HL-60/S4 treated with phorbol 12-myristate 13-acetate at 8.2 ng/mL for 4 days and 3 days (cell line): ENCODE measurements around the gene AGBL1.

ENCODE experiments used
- in situ Hi-C: fragments of 300-500 bp; cut with MboI; formaldehyde crosslinking; loops from 2 replicates; pipeline ENCODE4 v1.15.0; 2022; ENCODE audit warnings: low sequenced_read_pairs

AGBL1 gene

DNA sequence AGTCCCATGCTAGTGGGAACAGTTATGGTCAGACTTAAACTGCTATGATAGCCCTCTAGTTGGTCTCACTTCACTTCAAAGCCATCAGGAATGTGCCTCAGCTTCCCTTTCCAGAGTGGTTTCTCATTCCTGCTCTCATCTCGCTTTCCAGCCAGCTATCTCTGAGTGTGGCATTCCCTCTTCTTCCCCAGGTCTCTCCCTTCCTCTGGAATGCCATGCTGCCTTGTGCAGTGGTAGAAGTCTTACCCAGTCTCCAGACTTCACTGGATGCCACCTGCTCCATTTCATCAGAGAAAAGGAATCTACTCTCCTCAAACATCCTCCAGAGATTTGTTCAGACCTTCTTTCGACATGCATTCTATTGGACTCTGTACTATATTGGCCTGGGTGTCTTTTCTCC is 83.0 kb downstream of the AGBL1 start:
- in situ Hi-C loops = no loop called here

DNA sequence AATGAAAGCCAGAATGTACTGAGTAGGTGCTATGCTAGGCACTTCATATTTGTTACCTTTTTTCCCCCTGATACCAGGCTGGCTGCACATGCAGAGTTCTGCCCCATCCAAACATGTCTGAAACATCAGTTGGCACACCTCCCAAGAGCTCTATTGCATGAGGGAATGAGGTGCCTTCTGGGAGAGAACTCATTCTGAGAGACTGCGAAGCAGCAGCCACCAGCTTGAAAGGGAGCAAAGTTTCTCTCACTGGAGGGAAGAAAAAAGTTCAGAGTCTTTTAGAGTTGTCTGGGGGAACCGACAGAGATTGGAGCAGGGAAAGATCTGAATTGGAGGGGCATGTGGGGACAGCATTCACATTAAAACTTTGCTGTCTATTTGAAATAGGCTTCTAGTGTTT is 84.1 kb downstream of the AGBL1 start:
- in situ Hi-C loops = no loop called here

DNA sequence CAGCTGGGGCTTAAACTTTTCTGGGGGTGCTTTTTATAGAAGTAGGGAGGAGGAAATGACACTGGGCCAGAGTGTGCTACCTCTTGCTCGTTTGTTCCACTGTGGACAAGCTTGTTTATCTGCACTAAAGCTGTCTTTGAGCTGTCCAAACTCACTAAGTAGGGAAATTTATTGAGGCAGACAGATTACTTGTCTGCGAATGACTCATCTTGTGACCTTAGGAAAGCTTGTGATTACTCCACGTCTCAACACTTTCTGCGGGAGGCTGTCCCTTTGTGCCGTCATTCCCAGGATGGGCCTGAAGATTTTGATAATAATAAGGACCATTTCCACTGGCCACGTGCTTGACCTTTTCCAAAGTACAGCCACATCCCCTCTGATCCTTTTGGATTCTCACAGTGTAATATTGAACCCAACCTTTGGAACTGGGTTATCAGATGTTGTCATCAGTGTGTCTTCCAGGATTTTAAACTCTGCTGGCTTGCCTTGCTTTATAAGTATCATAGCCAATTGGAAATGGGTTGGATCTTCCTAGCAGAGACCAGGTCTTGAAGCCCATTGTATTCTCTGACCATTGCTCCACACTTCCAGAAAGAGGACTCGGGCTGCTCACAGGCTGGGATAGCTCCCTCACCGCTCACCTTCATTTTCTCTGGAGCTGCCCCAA is 84.7 kb downstream of the AGBL1 start:
- in situ Hi-C loops = no loop called here

DNA sequence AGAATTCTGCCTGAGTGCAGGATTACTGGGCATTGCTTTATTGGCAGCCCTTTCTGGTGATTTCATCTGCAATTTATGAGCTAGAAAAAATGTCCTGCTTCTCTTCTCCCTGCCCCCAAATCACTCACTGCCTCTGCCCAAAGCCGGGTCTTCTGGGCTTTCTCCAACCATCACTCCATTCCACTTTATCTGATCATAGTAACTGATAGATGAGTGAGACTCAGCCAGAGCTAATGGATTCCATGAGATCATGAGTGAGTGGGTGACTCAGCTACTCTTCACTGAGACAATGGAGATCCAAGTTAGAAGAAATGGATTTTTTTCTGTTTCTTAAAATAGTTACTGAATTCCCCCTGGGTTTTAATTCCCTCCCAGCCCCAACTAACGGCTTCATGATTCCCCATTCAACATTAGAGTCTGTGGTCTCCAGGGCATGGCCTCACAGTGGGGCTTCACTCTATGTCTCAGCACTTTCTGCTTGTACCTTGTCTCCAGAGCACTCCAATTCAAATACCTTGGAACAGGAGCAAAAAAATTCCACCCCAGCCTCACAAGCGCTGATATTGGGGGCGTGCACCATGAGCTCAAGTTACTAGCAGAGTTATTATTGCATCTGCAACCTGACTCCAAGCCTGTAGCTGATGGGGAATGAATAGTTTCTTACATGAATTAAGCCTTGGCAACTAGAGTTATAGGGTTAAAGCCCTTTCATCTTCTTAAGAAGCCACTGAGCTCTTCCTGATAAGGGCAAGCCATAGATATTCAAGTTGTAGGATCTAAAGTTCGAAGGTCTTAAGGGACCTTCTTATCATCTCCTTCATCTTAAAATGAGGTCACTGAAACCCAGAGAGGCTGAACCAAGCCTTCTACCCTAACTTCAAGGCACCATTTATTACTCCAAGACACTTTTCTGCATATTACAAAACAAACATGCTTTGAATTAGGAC is 85.9 kb downstream of the AGBL1 start:
- in situ Hi-C loops = no loop called here

DNA sequence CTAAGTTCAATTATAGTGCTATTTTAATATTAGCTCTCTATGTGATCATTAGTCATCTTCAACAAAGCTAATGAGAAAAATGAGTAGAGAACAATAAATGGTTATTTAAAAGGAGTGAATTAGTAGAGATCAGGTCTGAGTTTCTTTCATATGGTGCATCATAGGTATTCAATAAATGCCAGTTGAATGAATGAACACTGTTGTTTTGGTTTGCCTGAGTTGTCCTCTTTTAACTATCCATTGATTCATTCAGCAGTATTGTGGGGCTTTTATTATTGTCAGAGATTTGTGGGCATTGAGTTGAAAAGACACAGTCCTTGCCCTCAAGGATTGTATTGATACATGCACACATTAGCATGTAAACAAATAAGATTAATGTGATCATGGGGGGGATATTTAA is 88.2 kb downstream of the AGBL1 start:
- in situ Hi-C loops = no loop called here

DNA sequence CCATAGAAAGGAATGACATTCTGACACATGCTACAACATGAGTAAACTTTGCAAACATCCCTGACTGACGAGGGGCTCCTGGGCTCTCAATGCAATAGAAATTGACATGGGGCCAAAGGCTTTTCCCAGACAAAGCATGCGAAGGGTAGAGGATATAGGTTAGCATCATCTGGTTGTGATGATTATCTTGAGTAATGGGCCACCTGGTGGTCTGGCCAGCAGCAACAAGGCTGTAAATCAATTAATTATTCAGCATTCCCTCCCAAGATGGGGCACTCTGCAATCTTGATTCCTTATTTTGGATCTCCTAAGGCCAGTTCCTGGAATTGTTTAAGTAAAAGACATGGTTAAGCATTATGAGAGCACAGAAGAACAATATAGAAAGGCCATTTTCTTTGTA is 99.2 kb downstream of the AGBL1 start:
- in situ Hi-C loops = no loop called here

DNA sequence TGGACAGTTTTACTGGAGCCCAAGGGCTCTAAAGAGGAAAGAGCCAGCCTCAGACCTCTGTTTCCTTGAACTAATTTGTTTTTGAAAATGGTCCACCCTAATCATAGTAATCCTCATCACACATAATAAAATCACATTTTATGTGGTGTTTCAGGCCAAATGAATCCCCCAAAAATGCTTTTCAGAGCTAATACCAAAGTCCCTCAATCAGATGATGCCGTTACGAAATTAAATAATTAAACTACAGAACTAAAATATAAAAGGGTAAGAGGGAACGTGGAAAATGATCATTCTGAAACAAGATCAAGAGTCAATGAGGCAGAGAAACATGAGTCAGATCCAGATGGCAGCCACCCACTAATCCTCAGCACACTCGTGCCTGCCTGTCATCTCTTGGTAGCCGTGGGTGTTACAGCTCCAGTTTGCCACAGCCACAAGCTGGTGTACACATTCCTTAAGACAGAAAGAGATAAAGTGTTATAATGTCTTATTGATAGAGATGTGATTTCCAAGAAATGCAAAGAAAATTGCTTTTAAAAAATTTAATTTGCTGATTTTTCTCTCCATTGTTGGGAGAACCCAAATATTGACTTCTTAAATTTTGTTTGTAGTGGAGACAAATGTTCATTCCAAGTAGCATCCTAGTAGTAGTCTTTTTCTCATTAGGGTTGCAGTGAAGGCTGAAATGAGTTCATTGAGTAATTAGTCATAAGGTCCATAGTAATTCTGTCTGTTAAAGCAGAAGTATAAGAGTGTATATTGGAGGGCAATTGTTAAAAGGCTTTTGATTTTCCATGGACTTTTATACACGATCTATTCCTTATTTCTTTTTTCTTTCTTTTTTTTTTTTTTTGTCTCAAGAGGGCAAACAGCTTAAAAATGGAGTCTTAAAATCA is 104.2 kb downstream of the AGBL1 start:
- in situ Hi-C loops = no loop called here

DNA sequence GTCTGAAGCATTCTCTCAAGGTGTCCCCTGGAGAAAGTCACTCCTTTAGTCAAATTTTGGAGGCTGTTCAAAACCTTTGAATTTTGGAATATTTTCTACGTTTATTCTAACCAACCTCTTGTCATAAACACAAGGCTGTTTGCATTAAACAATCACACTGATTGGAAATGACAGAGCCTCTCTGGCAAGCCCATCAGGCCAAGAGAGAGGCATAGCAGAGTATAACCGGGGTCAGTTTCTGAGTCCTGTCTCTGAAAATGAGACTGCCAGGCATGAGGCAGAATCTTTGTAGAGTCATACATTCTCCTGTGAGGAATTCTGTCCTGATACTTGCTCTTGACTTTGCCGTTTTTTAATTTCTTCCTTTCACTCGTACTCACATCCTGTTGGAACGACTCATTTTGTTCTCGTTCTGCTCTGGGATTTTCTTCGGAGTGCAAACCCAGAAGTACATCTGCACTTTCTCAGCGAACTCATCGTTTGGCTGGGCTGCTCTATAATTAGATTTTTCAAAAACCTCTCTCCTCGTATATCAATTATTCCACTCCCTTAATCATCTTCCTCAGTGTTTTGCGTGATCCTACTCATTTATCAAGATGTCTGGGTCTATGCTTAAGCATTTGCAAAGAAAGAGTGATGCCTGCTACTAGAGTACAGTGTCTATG is 114.2 kb downstream of the AGBL1 start:
- in situ Hi-C loops = no loop called here

DNA sequence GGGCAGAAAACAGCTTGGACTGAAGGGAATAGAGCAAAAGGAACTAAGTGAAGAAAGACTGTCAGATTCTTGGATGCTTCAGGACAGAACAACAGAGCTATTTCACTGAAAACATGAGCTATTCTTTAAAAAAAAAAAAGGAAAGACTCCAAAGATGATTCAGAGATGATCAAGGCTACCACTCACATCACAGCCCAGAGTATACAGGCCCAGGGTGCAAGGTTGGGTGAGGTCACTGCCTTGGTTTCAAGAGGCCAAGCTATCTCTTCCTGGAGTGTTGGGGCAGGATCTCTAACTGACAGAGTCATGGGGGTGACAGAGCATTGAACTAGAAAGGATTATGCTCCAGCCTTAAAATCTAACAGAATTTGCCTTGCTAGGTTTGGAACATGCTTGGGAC is 118.1 kb downstream of the AGBL1 start:
- in situ Hi-C loops = no loop called here

DNA sequence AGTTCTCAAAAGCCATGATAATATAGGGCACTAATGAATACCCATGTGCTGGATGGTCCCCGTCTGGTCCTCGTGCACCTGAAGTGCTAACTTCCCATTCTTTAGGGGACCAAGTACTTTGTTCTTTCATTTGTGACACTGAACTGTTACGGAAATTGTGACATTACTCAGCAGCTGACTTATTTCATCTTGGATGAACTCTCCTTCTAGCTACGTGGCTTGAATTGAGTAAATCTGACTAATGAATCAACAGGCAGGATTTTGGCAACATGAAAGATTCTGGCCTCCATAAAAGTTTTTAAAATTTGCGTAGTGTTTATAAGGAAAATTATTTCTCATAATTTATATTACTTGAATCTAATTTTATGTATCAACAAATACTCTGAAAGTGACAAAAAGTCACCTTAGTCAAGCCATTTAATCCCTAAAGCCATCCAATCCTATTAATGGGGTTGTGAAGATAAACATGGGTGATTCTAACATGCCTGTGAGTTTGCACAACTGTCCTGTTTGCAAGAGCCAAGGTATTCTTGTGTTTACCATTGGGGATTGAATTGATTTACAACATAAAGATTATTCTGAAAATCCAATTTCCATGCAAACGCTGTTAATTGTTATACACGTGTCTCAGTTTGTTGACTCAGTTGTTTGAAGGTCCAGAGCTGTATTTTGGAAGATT is 119.9 kb downstream of the AGBL1 start:
- in situ Hi-C loops = no loop called here

DNA sequence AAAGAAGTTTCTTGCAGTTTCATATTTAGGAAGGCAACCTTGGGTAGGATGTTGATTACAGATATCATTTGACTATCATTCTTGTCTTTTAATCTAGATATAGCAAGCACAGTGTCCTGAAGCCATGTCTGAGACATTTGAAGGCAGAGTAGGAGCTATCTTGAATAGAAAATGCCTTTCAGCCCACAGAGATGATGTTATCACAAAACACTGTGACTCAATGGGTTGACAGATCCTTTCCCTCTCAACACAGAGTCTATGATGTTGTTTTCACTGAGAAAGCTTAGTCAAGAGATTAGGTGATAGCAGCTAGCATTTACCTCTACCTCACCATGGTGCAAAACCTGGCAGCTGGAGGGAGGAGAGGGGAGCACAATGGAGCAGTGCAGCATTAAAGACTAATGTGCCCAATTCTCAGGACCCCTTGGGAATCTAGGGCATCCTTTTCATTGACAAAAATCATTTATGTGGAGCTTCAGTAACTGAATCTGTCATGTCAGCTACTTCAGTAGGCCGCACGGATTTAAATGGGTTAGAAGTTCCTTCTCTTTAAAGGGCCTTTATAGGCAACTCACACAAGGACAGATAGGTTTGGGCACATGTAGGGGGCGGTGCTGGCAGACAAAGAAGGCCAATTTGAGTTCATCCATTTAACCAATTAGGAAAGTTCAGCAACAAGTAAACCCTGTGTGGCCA is 121.8 kb downstream of the AGBL1 start:
- in situ Hi-C loops = no loop called here

DNA sequence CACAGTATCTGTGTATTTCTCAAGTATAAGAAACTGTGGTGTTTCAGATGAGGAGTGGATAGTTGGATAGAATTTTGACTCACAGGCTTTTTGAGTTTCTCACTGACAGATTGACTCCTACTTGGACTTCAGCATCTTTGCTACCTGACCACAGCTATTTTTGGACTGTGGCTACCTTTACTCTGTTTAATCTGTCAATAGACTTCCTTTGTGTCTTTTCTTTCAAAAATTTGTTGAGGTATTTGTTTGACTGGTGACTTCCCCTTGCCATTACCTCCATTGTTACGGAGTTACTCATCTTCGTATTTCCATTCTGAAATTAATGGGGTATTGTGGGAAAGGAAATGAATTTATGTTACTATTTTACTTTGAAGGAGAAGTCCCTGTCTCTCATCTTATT is 123.8 kb downstream of the AGBL1 start:
- in situ Hi-C loops = no loop called here

DNA sequence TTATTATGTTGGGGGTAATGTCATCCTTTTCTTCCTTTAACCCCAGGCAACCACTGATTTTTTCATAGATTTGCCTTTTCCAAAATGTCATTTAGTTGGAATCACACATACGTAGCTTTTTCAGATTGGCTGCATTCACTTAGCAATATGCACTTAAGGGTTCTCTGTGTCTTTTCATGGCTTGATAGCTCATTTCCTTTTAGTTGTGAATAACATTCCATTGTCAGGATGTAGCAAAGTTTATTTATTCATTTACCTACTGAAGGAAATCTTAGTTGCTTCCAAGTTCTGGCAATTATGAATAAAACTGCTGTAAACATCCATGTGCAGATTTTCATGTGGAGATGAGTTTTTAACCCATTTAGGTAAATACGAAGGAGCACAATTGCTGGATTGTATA is 125.4 kb downstream of the AGBL1 start:
- in situ Hi-C loops = no loop called here

DNA sequence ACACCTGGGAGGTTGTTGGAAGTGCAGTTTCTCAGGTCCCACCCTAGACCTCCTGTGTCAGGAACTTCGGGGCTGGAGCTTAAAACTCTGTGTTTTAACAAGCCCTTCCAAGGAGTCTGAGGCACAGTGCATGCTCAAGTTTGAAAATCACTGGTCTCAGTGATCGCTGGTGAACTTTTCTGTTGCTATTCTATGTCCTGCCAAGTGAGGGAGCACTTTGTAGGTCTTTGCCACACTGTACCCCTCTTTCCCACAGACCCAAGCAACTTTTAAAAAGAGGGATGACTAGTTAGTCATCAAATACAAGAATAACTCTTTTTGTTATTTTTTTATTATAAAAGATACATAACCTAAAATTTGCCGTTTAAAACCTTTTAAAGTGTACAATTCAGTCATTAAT is 133.7 kb downstream of the AGBL1 start:
- in situ Hi-C loops = no loop called here

DNA sequence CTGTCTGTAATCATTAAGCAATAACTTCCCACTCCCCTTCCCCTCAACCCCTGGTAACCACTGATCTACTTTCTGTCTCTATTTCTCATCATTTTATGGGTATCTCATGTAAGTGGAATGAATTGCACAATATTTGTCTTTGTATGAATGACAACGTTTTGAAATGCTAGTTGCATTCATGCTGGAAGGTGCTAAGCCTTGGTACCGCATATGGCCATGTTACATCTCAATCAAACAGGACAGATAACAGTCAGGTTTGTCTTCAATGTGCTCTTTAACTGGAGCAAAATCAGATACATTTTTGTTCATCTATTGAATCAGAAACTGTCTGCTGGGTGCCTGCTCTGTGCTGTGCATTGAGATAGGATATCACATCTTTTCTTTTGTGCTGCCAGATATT is 134.2 kb downstream of the AGBL1 start:
- in situ Hi-C loops = no loop called here

DNA sequence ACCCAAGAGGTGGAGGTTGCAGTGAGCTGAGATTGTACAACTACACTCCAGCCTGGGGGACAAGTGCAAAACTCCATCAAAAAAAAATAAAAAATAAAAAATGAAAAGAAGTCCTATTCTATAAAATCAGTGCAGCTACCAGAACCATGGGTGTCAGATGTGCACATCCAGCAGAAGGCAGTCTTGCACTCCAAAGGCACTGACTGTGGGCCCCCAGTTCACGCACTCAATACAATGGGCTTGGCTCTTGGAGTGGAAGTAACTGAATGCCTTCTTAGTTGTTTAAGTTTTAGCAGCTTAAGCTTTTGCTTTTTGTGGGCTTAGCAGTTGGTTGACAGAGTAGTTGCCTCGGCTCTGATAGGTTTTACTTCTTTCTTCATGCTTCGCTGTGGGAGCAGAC is 141.4 kb downstream of the AGBL1 start:
- in situ Hi-C loops = no loop called here

DNA sequence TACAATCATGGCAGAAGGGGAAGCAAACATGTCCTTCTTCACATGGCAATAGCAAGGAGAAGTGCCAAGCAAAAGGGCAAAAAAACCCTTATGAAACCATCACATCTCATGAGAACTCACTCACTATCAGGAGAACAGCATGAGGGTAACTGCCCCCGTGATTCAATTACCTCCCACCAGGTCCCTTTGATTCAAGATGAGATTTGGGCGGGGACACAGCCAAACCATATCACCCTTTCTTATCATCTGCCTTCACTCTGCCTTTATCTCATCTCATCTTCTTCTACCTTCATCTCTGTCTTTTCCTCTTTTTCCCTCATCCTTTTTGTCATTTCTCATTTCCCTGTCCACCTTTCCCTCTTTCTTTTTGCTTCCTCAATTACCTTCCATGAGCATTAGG is 149.6 kb downstream of the AGBL1 start:
- in situ Hi-C loops = no loop called here

DNA sequence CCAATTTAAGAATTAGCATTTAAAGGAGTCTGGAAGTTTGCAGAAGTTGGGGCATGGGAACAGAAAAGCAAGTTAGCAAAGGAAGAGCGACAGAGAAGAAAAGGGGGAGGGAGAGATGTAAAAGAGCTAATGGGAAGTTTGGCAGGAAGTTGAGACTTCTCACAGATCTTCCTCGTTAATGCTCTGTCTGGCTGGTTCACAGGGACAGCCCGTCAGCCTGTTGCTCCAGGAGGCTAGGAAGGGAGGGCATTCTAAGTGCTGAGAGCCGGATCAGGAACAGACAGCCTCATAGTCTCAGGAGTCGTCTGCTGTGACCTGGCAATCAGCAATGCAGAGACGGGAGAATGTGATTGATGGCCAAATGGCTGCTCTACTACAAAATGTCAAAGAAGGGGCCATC is 150.3 kb downstream of the AGBL1 start:
- in situ Hi-C loops = no loop called here

DNA sequence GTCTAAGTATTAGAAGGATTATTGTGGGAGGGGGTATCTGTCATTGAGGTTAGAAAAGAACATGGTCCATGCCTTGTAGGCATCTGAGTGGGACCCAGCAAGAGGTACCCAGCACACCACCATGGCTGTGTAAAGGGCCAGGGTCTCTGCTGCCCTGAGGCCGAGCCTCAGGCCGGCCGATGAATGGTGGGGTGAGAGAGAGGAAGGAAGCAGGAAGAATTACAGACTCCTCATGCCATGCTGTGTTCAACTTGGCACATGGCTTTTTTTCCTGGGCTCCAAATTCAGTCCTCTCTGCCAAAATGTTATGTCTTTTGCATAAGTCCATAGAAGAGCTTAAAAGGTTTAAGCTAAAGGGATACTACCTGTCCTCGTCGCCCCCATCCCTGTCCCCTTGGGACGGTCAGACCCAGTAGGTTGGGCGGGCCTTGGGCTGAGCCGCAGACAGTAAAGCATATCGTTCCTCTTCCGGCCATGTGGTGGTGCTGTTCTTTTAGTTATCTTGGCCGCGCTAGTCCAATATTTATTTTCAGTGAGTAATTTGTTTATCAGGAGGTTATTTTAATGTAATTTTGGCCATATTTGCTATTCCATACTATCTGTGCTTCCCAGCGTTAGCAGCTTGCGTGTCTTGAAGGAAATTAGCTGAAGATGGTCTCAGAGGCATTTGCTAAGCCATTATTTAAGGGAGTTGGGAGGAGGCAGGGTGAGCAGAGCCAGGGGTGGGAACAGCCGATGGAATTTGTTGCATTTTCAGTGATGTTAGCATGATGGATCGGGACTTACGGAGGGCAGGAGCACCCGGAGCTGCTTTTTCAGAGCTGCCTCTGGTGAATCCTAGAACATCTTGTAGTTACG is 152.4 kb downstream of the AGBL1 start:
- in situ Hi-C loops = no loop called here
